ENCODE results near the gene RPS6KA3.
"Not testable (repeated sequence)": the region's sequence is repeated elsewhere in the genome, so short reads cannot be mapped to it uniquely, and the experiment has no call there.

The RPS6KA3 gene

DNA sequence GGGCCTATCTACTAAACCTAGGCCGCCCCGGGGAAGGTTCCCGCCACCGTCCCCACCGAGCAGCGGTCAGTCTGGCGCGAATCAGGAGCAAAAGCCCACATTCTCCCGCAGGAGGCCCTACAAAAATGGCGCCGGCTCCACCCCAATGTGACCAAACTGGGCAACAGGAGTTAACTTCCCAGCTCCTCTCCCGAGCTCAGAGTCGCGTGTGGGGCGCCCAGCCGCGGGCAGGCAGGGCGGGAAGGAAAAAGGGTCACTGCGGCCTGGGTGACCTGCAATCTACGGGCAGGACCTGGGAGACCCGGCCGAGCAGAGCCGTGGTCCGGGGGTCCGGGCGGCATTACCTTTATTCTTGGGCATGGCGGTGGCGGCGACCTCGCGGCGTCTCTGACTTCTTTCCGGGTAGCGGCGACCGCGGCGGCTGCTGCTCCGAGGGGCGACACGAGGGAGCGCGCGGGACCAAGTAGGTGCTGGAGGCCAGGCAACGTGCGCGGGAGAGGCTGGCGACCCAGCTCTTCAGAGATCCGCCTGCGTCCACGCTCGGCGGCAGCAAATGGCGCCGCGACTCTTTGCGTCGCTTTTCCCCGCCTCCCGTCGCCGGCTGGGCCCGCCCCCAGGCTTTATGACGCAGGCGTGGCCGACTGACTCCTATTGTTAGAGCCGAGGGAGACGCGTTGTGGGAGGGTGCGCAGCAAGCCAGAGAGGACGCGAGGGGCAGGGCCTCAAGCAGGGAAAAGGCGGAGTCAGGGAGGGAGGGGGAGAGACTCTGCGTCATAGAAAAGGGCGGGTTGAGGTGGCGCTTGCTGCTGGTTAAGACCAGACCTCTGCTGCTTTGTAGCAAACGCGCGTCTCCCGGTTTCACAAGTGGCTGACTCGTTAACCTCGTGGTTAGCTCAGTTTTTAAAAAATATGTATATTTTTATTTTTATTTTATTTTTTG lies 125.2 kb downstream of the RPS6KA3 start, which contains the start of gene EIF1AX:
TSS of gene EIF1AX (minus strand) at position 558 of the 940 bp plus-strand sequence. CDS start at position 360, 198 bp downstream.
- peak; percentile 38 for DNase-seq (ENCODE audit: low spot score)

GRCh38 chrX:20140420-20140819 lies 126.3 kb downstream of the RPS6KA3 start:
- DNase-seq (ENCODE audit: low spot score) = no peak

GRCh38 chrX:20139966-20140365 lies 126.7 kb downstream of the RPS6KA3 start:
- DNase-seq (ENCODE audit: low spot score) = no peak

DNA sequence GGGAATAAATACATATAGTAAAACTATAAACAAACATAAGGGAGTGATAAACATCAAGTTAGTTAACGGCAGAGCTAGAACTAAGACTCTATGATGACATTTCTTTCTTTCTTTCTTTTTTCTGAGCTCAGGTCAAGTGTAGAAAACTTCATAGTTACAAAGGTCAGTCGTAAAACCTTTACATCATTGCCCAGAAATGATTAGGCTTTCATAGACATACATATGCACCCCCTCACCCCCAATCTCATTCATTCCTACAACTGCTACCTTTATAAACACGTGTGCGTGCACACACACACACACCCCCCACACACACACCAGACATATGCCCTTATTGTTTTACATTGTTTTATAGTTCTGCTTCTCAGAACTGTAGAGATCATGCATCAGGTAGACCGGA lies 130.8 kb downstream of the RPS6KA3 start:
- no peak for DNase-seq (ENCODE audit: low spot score)

GRCh38 chrX:20132666-20133065 lies 134.0 kb downstream of the RPS6KA3 start:
- no peak for DNase-seq (ENCODE audit: low spot score)

GRCh38 chrX:20130357-20130756 lies 136.4 kb downstream of the RPS6KA3 start:
- DNase-seq (ENCODE audit: low spot score) = no peak

- no peak for DNase-seq (ENCODE audit: low spot score)
Observed at GRCh38 chrX:20129547-20129946, 137.2 kb downstream of the RPS6KA3 start.

- DNase-seq (ENCODE audit: low spot score) = no peak
Observed at GRCh38 chrX:20128670-20129069, 138.0 kb downstream of the RPS6KA3 start.

GRCh38 chrX:20127440-20127839 lies 139.3 kb downstream of the RPS6KA3 start:
- DNase-seq (ENCODE audit: low spot score) = not testable (repeated sequence)

DNA sequence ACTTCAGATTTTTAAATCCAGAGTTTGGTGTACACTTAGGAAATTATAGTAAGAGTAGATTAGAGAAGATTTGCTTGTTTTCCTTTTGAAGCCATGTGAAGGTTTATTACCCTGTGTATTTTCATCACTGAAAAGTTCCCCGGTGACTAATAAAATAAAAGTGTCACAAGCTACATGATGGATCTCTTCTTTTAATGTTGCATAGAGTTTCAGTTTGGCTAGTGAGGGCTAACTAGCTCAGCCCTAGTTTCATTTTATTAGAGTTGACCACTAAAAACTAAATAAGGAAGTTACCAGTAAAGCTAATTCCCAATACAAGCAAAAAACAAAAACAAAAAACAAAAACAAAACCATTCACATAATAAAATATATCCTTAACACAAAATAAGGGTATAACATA lies 139.9 kb downstream of the RPS6KA3 start:
- not testable (repeated sequence) for DNase-seq (ENCODE audit: low spot score)

- no peak for DNase-seq (ENCODE audit: low spot score)
Observed at GRCh38 chrX:20124964-20125363, 141.7 kb downstream of the RPS6KA3 start.

GRCh38 chrX:20118065-20118824 lies 148.5 kb downstream of the RPS6KA3 start:
- no peak for DNase-seq (ENCODE audit: low spot score)

- DNase-seq (ENCODE audit: low spot score) = no peak
Observed at GRCh38 chrX:20116577-20117240, 150.0 kb downstream of the RPS6KA3 start, which contains the start of gene MAP7D2. TSS of gene MAP7D2 (minus strand) at chrX:20116907. CDS start at chrX:20116879, 28 bp downstream.

DNA sequence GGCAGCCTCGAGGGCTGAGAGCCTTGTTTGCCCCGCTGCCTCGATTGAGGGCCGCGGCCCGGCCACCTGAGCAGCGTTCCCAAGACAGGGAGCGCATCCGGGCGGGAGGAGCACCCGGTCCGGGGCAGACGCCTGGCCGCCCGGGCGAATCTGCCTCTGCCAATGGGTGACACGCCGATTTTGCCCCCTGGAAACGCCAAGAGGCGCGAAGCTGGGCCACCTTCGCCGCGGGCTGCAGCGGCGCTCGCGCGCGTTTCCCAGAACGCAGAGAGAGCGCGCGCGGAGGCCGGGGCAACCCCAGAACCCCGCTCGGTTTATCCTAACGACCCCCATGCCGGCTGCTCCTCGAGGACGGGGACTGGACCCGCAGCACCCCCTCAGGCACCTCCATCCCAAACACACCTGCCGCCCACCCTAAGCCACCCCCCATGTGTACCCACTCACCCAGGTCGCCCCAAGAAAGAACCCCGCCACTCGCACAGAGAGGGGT lies 150.6 kb downstream of the RPS6KA3 start:
- no peak for DNase-seq (ENCODE audit: low spot score)

DNA sequence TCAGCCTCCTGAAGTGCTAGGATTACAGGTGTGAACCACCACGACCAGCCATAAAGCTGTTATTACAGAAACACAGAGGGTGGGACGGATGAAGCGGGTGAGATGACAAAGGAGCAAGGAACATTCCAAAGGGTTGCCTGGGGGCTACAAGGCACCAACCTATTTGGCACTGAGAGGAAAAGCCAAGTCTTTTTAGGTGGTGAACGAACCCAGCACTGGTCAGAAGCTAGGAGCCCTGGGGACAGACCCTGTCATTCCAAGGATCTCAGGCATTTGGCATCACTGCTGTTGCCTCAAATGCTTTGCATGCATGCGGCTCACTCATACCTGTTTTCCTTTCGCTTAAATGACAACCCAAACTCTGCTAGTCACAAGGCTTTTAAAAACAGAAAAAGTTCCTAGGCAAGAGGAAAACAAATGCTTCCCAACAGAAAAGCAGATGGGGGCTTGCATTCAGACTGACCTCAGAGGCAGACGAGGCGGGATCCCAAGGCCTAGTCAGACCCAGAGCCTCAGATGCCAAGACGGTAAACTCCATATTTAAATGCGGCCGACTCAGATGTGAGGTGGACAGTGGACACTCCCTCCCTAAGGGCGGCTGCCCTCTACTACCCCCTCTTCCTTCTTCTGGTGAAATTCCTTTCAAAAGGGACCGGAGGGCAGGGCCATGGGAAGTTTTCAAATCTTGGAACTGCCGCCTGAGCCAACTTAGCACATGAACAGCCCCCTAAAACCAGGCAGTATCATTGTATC lies 154.5 kb downstream of the RPS6KA3 start:
- no peak for DNase-seq (ENCODE audit: low spot score)

- DNase-seq (ENCODE audit: low spot score) = no peak
Observed at GRCh38 chrX:20111271-20111670, 155.4 kb downstream of the RPS6KA3 start.

GRCh38 chrX:20101934-20102581 lies 164.7 kb downstream of the RPS6KA3 start:
- no peak for DNase-seq (ENCODE audit: low spot score)

Data from HuH-7.5 (cell line).